Panc1 (cell line): ENCODE measurements around the gene WASL.

ENCODE experiments used
- CTCF ChIP-seq: fragments of 450-650 bp; IDR thresholded peaks from 2 replicates; pipeline ENCODE4 v1.5.1; 2017; ENCODE audit warnings: mild to moderate bottlenecking
- TCF7L2 ChIP-seq: IDR thresholded peaks from 2 replicates; pipeline ENCODE4 v1.6.1; 2011; ENCODE audit warnings: mild to moderate bottlenecking, low read depth, low read length, inconsistent platforms

- TF ChIP-seq CTCF (no peak), TCF7L2 (no peak)
Observed at GRCh38 chr7:123719197-123719721, 29.5 kb downstream of the WASL start.
